Keratinocyte (primary cell): Measurements from ENCODE around the gene TBCE. TPM values are rescaled to one million over a fixed set of nuclear protein-coding genes. Genes with fewer than 3 reads are reported as not detected.
"Not testable (repeated sequence)": the region's sequence is repeated elsewhere in the genome, so short reads cannot be mapped to it uniquely, and the experiment has no call there.

ENCODE experiments used
- DNase-seq: peaks from one replicate; pipeline ENCODE4 v3.0.0-alpha.2; 2011; ENCODE audit warnings: low read depth, missing footprints, low spot score
- FAIRE-seq: peaks from 2 replicates; lab custom pipeline; 2011; peaks lifted over from hg19 to GRCh38; lab: Jason Lieb, UNC
- H2AFZ ChIP-seq: 2 replicates; pipeline ENCODE4 v1.6.0; 2012; ENCODE audit warnings: low read length, control low read depth, inconsistent platforms; ENCODE audit not compliant: control insufficient read depth
- H3K27ac ChIP-seq: 2 replicates; pipeline ENCODE4 v1.5.1; 2011; ENCODE audit warnings: low read length; ENCODE audit not compliant: control insufficient read depth, insufficient read depth
- H3K27me3 ChIP-seq: 3 replicates; pipeline ENCODE4 v1.6.0; 2011; ENCODE audit warnings: low read length; ENCODE audit not compliant: control insufficient read depth, insufficient read depth; ENCODE audit errors: extremely low read depth
- H3K36me3 ChIP-seq, 2 experiments: 2 replicates in 1 of 2; 3 replicates in 1 of 2; pipeline ENCODE4 v1.5.1; 2011; ENCODE audit warnings: low read length in 2 of 2, mild to moderate bottlenecking in 1 of 2; ENCODE audit not compliant: control insufficient read depth in 2 of 2, insufficient read depth in 2 of 2; ENCODE audit errors: extremely low read depth in 1 of 2
- H3K4me1 ChIP-seq: 3 replicates; pipeline ENCODE4 v1.5.1; 2011; ENCODE audit warnings: low read length; ENCODE audit not compliant: control insufficient read depth, insufficient read depth; ENCODE audit errors: extremely low read depth
- H3K4me2 ChIP-seq: 3 replicates; pipeline ENCODE4 v1.6.0; 2011; ENCODE audit warnings: low read depth, low read length; ENCODE audit not compliant: control insufficient read depth, insufficient read depth; ENCODE audit errors: extremely low read depth
- H3K4me3 ChIP-seq, 3 experiments: fragments of 200-600 bp in 1 of 3; sonication (generic) in 1 of 3; 2 replicates in 2 of 3; 3 replicates in 1 of 3; pipeline ENCODE4 v1.5.1; 2011 to 2016; ENCODE audit warnings: low read length in 3 of 3, mild to moderate bottlenecking in 3 of 3, control low read depth in 2 of 3, inconsistent platforms in 1 of 3, low read depth in 1 of 3, mixed read lengths in 1 of 3, mixed run types in 1 of 3, moderate library complexity in 1 of 3; ENCODE audit not compliant: control insufficient read depth in 2 of 3, insufficient read depth in 2 of 3; ENCODE audit errors: extremely low read depth in 1 of 3
- H3K79me2 ChIP-seq: 2 replicates; pipeline ENCODE4 v1.6.0; 2012; ENCODE audit warnings: low read length; ENCODE audit not compliant: control insufficient read depth, insufficient read depth
- H3K9ac ChIP-seq: 3 replicates; pipeline ENCODE4 v1.6.0; 2011; ENCODE audit warnings: low read length; ENCODE audit not compliant: control insufficient read depth, insufficient read depth; ENCODE audit errors: extremely low read depth
- H3K9me1 ChIP-seq: 3 replicates; pipeline ENCODE4 v1.6.0; 2011; ENCODE audit warnings: low read length; ENCODE audit not compliant: control insufficient read depth, insufficient read depth; ENCODE audit errors: extremely low read depth
- H3K9me3 ChIP-seq: 2 replicates; pipeline ENCODE4 v1.5.1; 2012; ENCODE audit warnings: low read depth, low read length; ENCODE audit not compliant: control insufficient read depth
- H4K20me1 ChIP-seq: 3 replicates; pipeline ENCODE4 v1.6.0; 2011; ENCODE audit warnings: low read length; ENCODE audit not compliant: control insufficient read depth, insufficient read depth; ENCODE audit errors: extremely low read depth
- EZH2 ChIP-seq: IDR thresholded peaks from one replicate; pipeline ENCODE4 v1.6.1; 2012; ENCODE audit warnings: inconsistent platforms, mild to moderate bottlenecking, low read length, moderate library complexity
- dilution Hi-C: fragments of 300-500 bp; cut with MboI; formaldehyde crosslinking; loops from one replicate; pipeline ENCODE4 v1.7.0; 2020; ENCODE audit warnings: low sequenced_read_pairs; ENCODE audit not compliant: extremely low pct_ligation_motif_present
- polyA plus RNA-seq, 5 experiments: library from polyadenylated mRNA; depleted of rRNA in 3 of 5; stranded (reverse) in 3 of 5; stranded (forward) in 1 of 5; unstranded in 1 of 5; fragments of >200 nt; gene quantifications; 1 replicate in 1 of 5; 2 replicates in 3 of 5; 3 replicates in 1 of 5; pipeline versions ENCODE4 v1.2.1 to v1.2.3, GENCODE V29; 2011 to 2012; ENCODE audit warnings: missing spikeins in 2 of 5, low read depth in 1 of 5, low replicate concordance in 1 of 5
- TF ChIP-seq, protein P1 (sequence below), 3 experiments: IDR thresholded peaks in 1 of 3; conservative IDR thresholded peaks in 1 of 3; optimal IDR thresholded peaks in 1 of 3; 2 replicates in 2 of 3; 3 replicates in 1 of 3; pipeline versions ENCODE3 to v1.5.1; 2011; ENCODE audit warnings: low read length in 3 of 3, mild to moderate bottlenecking in 3 of 3, moderate library complexity in 2 of 3, control low read depth in 1 of 3, inconsistent platforms in 1 of 3; ENCODE audit not compliant: insufficient read depth in 2 of 3; ENCODE audit errors: extremely low read depth in 1 of 3

The TBCE gene
- polyA plus RNA-seq, 1 donor (not counting 4 experiments of a cell fraction or from before 2014, with no cell fraction given), result 27.5 TPM

DNA sequence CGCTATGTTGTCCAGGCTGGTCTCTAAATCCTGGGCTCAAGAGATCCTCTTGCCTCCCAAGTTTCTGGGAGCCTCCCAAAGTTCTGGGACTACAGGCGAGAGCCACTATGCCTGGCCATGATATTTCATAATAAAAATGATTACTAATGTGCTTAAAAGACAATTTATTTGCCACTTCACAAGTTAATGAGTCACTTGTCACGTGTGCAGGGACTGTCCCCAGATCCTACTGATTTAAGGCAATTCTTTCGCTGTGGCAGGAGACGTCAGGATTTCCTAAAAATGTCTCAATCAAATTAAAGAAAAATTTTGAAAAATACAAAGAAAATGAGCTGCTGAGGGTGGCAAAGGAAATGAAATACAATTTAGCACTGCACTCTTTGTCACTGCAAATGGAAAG, 93.5 kb downstream of the TBCE start:
- Histone ChIP-seq H3K9ac (no peak overlapping the region), H3K9me1 (no peaks in the 10 kb centered on the region), H3K4me1 (no peaks in the 10 kb centered on the region), H3K4me2 (no peak overlapping the region), H3K79me2 (no peaks in the 10 kb centered on the region), H3K27ac (no peak overlapping the region), H3K27me3 (no peaks in the 10 kb centered on the region), H4K20me1 (no peaks in the 10 kb centered on the region), H2AFZ (no peak overlapping the region), H3K36me3 (peaks cover 2 to 8% of the 10 kb centered on the region in 2 experiments), H3K9me3 (no peaks in the 10 kb centered on the region), H3K4me3 (no peak overlapping the region)
- DNase-seq, result no peak
- no peak for FAIRE-seq
- dilution Hi-C loops, result no loop called here
- TF ChIP-seq, protein P1, sequence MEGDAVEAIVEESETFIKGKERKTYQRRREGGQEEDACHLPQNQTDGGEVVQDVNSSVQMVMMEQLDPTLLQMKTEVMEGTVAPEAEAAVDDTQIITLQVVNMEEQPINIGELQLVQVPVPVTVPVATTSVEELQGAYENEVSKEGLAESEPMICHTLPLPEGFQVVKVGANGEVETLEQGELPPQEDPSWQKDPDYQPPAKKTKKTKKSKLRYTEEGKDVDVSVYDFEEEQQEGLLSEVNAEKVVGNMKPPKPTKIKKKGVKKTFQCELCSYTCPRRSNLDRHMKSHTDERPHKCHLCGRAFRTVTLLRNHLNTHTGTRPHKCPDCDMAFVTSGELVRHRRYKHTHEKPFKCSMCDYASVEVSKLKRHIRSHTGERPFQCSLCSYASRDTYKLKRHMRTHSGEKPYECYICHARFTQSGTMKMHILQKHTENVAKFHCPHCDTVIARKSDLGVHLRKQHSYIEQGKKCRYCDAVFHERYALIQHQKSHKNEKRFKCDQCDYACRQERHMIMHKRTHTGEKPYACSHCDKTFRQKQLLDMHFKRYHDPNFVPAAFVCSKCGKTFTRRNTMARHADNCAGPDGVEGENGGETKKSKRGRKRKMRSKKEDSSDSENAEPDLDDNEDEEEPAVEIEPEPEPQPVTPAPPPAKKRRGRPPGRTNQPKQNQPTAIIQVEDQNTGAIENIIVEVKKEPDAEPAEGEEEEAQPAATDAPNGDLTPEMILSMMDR (optimal IDR thresholded peaks at IDR 0.05 in 1 of 3, IDR thresholded peaks at IDR 0.05 in 1 of 3, conservative IDR thresholded peaks at IDR 0.05 in 1 of 3; ENCODE audit: extremely low read depth in 1 of 3, insufficient read depth in 2 of 3, low read length in 3 of 3), result no peak
- TF ChIP-seq EZH2, result no peak

DNA sequence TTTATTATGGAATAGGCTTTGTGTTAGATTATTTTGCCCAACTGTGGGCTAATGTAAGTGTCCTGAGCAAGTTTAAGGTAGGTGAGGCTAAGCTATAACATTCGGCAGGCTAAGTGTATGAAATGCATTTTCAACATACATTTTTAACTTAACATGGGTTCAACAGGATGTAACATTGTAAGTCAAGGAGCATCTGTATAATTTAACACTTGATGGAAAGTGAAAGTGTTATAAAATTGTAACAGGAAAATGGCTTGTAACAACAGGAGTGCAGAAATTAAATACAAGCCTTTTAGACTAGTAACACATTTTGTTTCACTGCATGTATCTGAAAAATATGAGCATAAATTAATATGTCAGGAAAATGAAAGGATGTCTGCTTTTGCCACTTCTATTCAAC, 94.7 kb downstream of the TBCE start:
- dilution Hi-C loops, result no loop called here
- H3K9me1 ChIP-seq, result no peaks in the 10 kb centered on the region
- DNase-seq (no peak), FAIRE-seq (no peak)
- H3K27ac ChIP-seq, result no peak overlapping the region
- H3K9ac ChIP-seq, result no peak overlapping the region
- H3K4me3 ChIP-seq, result no peak overlapping the region
- peaks cover 2 to 8% of the 10 kb centered on the region in 2 experiments for H3K36me3 ChIP-seq
- H3K9me3 ChIP-seq, result no peaks in the 10 kb centered on the region
- no peaks in the 10 kb centered on the region for H4K20me1 ChIP-seq
- TF ChIP-seq, protein P1 (optimal IDR thresholded peaks at IDR 0.05 in 1 of 3, IDR thresholded peaks at IDR 0.05 in 1 of 3, conservative IDR thresholded peaks at IDR 0.05 in 1 of 3; ENCODE audit: extremely low read depth in 1 of 3, insufficient read depth in 2 of 3, low read length in 3 of 3), result no peak
- TF ChIP-seq EZH2, result no peak
- H3K4me2 ChIP-seq, result no peak overlapping the region
- no peaks in the 10 kb centered on the region for H3K79me2 ChIP-seq
- H3K4me1 ChIP-seq, result no peaks in the 10 kb centered on the region
- no peaks in the 10 kb centered on the region for H3K27me3 ChIP-seq
- no peak overlapping the region for H2AFZ ChIP-seq

DNA sequence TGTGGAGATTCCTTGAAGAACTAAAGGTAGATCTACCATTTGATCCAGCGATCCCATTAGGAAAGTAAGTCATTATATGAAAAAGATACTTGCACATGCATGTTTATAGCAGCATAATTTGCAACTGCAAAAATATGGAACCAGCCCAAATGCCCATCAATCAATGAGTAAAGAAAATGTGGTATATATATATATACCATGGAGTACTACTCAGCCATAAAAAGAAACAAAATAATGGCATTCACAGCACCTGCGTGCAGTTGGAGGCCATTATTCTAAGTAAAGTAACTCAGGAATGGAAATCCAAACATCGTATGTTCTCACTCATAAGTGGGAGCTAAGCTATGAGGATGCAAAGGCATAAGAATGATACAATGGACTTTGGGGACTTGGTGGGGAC, 95.6 kb downstream of the TBCE start:
- dilution Hi-C loops, H3K36me3 ChIP-seq, FAIRE-seq: not testable (repeated sequence)

More for the DNA sequence above, 95.6 kb downstream of the TBCE start:
- H3K27ac ChIP-seq, H3K27me3 ChIP-seq, H3K4me3 ChIP-seq, H3K9me1 ChIP-seq, H3K79me2 ChIP-seq, H4K20me1 ChIP-seq, DNase-seq, H2AFZ ChIP-seq, H3K9ac ChIP-seq, H3K4me1 ChIP-seq, H3K4me2 ChIP-seq, H3K9me3 ChIP-seq: not testable (repeated sequence)
